Measurements from ENCODE around the gene ARL6IP4.

Gene ARL6IP4

GRCh38 chr12:122990961-122991622 is 10.6 kb downstream of the ARL6IP4 start:
- no peak for DNase-seq (ENCODE audit: low spot score)

- DNase-seq (ENCODE audit: low spot score) = no peak
These were observed 11.3 kb downstream of the ARL6IP4 start for GRCh38 chr12:122991623-122992275.

GRCh38 chr12:122992386-122992785 is 11.9 kb downstream of the ARL6IP4 start:
- no peak for DNase-seq (ENCODE audit: low spot score)

GRCh38 chr12:122994140-122994675 is 13.7 kb downstream of the ARL6IP4 start:
- no peak for DNase-seq (ENCODE audit: low spot score)

- DNase-seq (ENCODE audit: low spot score) = no peak
These were observed 14.5 kb downstream of the ARL6IP4 start for GRCh38 chr12:122994781-122995502.

GRCh38 chr12:122995503-122996187 is 15.2 kb downstream of the ARL6IP4 start:
- DNase-seq (ENCODE audit: low spot score) = no peak

GRCh38 chr12:122996188-122996601 is 15.7 kb downstream of the ARL6IP4 start:
- DNase-seq (ENCODE audit: low spot score) = no peak

GRCh38 chr12:122996621-122997342 is 16.3 kb downstream of the ARL6IP4 start:
- DNase-seq (ENCODE audit: low spot score) = no peak

- DNase-seq (ENCODE audit: low spot score) = no peak
These were observed 17.1 kb downstream of the ARL6IP4 start for GRCh38 chr12:122997343-122998250.

- no peak for DNase-seq (ENCODE audit: low spot score)
These were observed 17.8 kb downstream of the ARL6IP4 start for GRCh38 chr12:122998316-122998715.

GRCh38 chr12:122999196-122999946 is 18.9 kb downstream of the ARL6IP4 start:
- DNase-seq (ENCODE audit: low spot score) = no peak

GRCh38 chr12:122999986-123000420 is 19.5 kb downstream of the ARL6IP4 start:
- DNase-seq (ENCODE audit: low spot score) = no peak

- no peak for DNase-seq (ENCODE audit: low spot score)
These were observed 20.1 kb downstream of the ARL6IP4 start for GRCh38 chr12:123000578-123000977.

- DNase-seq (ENCODE audit: low spot score) = no peak
These were observed 21.0 kb downstream of the ARL6IP4 start for GRCh38 chr12:123001464-123001863.

GRCh38 chr12:123003257-123003656 is 22.8 kb downstream of the ARL6IP4 start:
- DNase-seq (ENCODE audit: low spot score) = no peak

GRCh38 chr12:123004287-123004686 is 23.8 kb downstream of the ARL6IP4 start:
- DNase-seq (ENCODE audit: low spot score) = no peak

GRCh38 chr12:123005081-123005626 is 24.7 kb downstream of the ARL6IP4 start:
- DNase-seq (ENCODE audit: low spot score) = no peak

- no peak for DNase-seq (ENCODE audit: low spot score)
These were observed 26.5 kb downstream of the ARL6IP4 start for GRCh38 chr12:123006977-123007376.

GRCh38 chr12:123010110-123010509 is 29.6 kb downstream of the ARL6IP4 start:
- DNase-seq (ENCODE audit: low spot score) = no peak
